Measurements from ENCODE around the gene RTL10. TPM values are rescaled to one million over a fixed set of nuclear protein-coding genes. Genes with fewer than 3 reads are reported as not detected.
A peak's percentile ranks its signal among the peaks of the same experiment; 100 is the strongest.

RTL10 gene
- total and polyA plus RNA-seq, 2 of the 13 experiments (the other 11 are each of a cell fraction or from before 2014, with no cell fraction given) = 14.1 to 15.8 TPM

DNA sequence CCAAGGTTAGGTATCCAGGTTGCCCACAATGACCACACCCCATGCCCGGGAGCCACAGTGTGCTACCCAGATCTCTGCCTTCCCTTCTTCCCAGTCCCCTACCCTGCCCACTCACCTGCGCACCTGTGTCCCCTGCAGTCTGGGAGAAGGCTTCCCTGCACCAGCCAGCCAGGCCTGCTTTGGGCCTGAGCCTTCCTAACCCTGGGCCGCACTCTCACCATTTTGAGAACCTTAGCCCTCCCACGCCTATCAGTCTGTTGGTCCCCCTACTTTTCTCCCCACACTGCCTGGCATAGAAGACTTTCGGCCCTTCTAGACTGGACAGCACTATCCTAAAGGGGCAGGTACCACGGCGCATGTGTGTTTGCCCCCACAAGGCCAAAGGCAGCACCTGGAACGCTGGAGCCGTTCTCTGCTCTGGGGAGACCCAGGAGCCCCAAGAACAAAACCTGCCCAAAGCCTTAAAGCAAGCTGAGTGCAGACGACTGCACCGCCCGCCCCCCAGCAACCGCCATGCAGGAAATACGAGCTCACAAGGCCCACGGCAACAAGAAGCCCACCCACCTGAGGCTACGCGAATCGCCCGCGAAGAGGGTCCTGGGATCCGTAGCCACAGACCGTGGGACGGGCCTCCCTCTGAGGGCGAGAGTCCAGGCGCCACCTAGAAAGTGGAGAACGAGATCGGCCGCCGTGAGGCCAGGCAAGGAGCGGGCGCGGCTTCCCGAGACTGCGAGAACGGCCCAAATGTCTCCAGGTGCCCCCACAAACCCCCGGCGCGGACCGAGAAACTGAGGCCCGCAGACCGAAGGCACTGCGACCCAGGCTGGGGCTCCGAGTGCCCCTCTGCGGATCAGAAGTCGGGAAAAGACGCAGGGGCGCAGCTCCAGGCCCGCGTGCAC, 546 bp downstream of the RTL10 start (continued):
- peak; percentile 49; the same call in 1 of the 2 replicates for TF ChIP-seq ZNF142 (CRISPR knock-in tag; IDR thresholded peaks at IDR 0.05)
- 0 out of 2 replicates have a peak, but pooled peaks have one; percentile 40 for TF ChIP-seq ZNF362 (CRISPR knock-in tag; IDR thresholded peaks at IDR 0.05; ENCODE audit: borderline replicate concordance)
- 0 out of 2 replicates have a peak, but pooled peaks have one; percentile 12 for TF ChIP-seq ZNF670 (CRISPR knock-in tag; IDR thresholded peaks at IDR 0.05; ENCODE audit: borderline replicate concordance)
- TF ChIP-seq, protein P1, sequence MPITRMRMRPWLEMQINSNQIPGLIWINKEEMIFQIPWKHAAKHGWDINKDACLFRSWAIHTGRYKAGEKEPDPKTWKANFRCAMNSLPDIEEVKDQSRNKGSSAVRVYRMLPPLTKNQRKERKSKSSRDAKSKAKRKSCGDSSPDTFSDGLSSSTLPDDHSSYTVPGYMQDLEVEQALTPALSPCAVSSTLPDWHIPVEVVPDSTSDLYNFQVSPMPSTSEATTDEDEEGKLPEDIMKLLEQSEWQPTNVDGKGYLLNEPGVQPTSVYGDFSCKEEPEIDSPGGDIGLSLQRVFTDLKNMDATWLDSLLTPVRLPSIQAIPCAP (CRISPR knock-in tag; IDR thresholded peaks at IDR 0.05; ENCODE audit: low read depth) = peak; percentile 60; the same call in 1 of the 2 replicates
- peak; percentile 64; the same call in 1 of the 2 replicates for TF ChIP-seq ZNF556 (CRISPR knock-in tag; IDR thresholded peaks at IDR 0.05; ENCODE audit: borderline replicate concordance)
- no peak for TF ChIP-seq ZMYM2 (CRISPR knock-in tag; IDR thresholded peaks at IDR 0.05)
- TF ChIP-seq HNF4G (IDR thresholded peaks at IDR 0.05; ENCODE audit: borderline replicate concordance, low read depth, low read length) = no peak
- no peak for TF ChIP-seq HNF4G (CRISPR knock-in tag; IDR thresholded peaks at IDR 0.05; ENCODE audit: borderline replicate concordance, low read depth)
- TF ChIP-seq HES4 (CRISPR knock-in tag; IDR thresholded peaks at IDR 0.05; ENCODE audit: borderline replicate concordance) = peak; percentile 42; the same call in 1 of the 2 replicates
- TF ChIP-seq ZNF34 (CRISPR knock-in tag; IDR thresholded peaks at IDR 0.05; ENCODE audit: borderline replicate concordance) = 0 out of 2 replicates have a peak, but pooled peaks have one; percentile 83
- 0 out of 2 replicates have a peak, but pooled peaks have one; percentile 12 for TF ChIP-seq ZBTB21 (CRISPR knock-in tag; IDR thresholded peaks at IDR 0.05)
- TF ChIP-seq, protein P2, sequence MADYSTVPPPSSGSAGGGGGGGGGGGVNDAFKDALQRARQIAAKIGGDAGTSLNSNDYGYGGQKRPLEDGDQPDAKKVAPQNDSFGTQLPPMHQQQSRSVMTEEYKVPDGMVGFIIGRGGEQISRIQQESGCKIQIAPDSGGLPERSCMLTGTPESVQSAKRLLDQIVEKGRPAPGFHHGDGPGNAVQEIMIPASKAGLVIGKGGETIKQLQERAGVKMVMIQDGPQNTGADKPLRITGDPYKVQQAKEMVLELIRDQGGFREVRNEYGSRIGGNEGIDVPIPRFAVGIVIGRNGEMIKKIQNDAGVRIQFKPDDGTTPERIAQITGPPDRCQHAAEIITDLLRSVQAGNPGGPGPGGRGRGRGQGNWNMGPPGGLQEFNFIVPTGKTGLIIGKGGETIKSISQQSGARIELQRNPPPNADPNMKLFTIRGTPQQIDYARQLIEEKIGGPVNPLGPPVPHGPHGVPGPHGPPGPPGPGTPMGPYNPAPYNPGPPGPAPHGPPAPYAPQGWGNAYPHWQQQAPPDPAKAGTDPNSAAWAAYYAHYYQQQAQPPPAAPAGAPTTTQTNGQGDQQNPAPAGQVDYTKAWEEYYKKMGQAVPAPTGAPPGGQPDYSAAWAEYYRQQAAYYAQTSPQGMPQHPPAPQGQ (CRISPR knock-in tag; IDR thresholded peaks at IDR 0.05; ENCODE audit: borderline replicate concordance) = no peak
- TF ChIP-seq JUN (CRISPR knock-in tag; IDR thresholded peaks at IDR 0.05) = 0 out of 2 replicates have a peak, but pooled peaks have one; percentile 24
- no peak for TF ChIP-seq NPAS2 (CRISPR knock-in tag; IDR thresholded peaks at IDR 0.05; ENCODE audit: borderline replicate concordance)
- no peak for TF ChIP-seq POLR2A (IDR thresholded peaks at IDR 0.05; ENCODE audit: insufficient read depth in 1 of 2, low read depth in 2 of 2, low read length in 2 of 2)
- TF ChIP-seq PTBP1 (IDR thresholded peaks at IDR 0.05; ENCODE audit: low read depth, low read length, poor library complexity, severe bottlenecking) = peak; percentile 68
- 0 out of 2 replicates have a peak, but pooled peaks have one; percentile 70 for TF ChIP-seq PCBP1 (IDR thresholded peaks at IDR 0.05; ENCODE audit: borderline replicate concordance, low read depth, low read length)
- peak; percentile 65; the same call in 1 of the 2 replicates for TF ChIP-seq ZNF160 (CRISPR knock-in tag; IDR thresholded peaks at IDR 0.05)

All from HepG2 (cell line).